Stimulated activated CD4-positive, alpha-beta T cell treated with anti-CD3 and anti-CD28 coated beads, Interleukin-1b, Interleukin-23, amount 100 ng/mL, for 24 hours (primary cell): ENCODE measurements around the gene SLC25A29.

Experiments
- DNase-seq, 4 experiments: peaks; one replicate each; pipeline ENCODE4 v3.0.0-alpha.2; 2020; ENCODE audit warnings: low read depth in 4 of 4, low spot score in 1 of 4

The SLC25A29 gene

DNA sequence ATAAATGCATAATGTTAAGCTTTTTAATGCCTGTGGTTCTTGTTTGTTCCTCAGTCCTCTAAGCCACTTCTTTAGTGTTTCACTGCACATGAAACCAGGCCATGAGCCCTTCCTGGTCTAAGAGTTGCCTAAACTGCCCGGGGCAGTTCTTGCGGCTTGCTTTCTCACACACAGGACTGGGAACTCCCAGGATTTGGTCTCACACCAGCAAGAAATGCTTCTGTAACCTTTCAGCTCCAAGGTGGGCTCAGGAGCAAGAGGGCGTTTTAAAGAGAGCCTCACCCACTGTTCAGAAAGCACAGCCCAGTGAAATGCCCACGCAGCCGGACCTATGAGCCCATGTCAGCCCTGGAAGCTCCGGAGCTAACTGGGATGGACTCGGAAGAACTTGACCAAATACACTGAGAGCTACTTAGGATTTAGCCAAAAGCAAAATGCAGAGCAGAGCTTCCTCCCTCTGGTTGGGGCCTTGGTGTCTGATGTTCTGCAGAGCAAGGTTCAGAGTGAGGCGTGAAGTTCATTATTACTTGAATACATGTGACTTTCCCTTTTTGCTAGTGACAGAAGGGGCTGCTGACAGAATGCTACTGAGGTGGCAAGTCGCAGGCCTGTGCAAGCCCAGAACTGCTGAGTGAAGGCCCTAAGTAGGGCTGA, 23.4 kb downstream of the SLC25A29 start:
- DNase-seq: no peak

DNA sequence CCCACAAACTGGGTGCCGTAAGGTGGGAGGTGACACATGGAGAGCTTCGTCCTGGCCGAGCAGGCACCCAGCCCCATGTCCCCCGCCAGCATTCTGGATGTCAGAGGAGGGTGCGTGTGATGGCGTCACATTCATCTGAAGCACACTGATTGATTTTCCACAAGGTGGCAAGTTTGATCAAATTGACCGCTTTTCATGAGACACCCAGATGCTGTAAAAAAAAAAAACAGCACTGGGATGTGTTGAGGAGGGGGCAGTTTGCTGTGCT, 24.2 kb downstream of the SLC25A29 start:
- no peak for DNase-seq

DNA sequence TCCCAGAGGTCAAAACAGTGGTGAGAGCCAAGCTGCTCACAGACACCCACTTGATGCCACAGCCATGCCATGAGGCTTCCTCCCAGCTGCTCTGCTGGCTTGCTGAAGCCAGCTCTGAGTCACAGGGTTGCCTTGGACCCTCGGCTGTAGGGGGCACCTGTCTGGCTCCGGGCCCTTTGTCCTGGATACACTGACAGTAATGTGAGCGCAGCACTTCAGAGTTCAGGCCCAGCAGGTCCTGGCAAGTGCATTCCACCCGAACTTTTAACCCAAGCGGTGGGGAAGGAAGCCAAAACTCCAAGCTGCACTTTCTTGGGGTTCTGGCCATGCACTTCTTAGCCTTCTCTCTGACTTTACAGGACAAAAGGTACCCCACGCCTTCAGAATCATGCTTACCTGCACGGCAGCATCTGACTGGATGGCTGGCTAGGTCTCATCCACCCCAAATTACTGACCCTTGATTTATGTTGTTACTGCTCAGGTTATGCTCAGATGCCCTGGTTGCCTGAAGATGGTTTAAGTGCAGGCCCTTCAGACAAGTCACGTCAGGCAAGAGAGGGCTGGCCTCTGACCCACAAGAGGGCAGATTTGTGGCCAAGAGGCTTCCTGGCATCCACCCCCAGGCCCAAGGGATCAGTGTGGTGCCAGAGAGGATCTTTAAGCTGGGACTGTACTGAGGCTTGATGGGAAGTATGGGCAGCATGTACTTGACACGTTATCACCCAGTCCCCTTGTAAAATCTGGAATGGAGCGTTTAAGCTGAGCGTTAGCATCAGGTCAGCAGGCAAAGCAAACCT, 24.8 kb downstream of the SLC25A29 start:
- no peak for DNase-seq

DNA sequence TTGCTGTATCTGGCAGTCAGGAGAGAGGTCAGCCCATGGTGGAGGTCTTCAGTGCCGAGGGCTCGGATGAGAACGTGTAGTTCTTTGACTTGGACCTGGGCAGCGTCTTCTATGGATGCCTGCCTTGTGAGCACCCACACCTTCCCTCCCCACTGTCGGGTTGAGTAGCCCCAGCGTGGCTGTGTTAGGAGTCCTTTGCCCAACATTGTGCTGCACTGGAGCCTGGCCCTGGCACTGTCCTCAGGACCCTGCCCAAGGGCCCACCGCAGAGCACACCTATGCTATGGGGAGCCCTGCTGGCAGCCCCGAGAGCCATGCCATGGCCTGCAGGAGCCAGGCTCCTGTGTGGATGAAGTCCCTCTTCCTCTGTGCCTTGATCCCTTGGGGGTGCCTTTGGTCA, 26.7 kb downstream of the SLC25A29 start:
- no peak for DNase-seq

DNA sequence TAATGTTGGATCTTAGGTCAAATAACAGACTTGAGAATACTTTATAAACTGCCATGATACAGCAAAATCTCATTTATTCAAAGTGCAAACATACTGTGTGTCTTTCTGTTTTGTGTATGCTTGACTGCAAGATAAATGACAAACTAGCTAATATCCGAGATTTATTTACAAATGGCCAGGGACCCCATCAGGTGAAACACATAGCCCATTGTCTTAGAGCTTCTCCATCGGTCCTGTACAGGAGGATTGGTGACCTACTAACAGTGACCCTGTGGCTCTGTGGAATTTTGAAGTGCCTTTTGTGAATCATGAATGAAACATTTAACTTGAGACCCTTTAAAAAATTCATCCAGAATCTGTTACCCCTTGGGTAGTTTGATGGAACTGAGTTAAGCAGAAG, 27.1 kb downstream of the SLC25A29 start:
- no peak for DNase-seq

DNA sequence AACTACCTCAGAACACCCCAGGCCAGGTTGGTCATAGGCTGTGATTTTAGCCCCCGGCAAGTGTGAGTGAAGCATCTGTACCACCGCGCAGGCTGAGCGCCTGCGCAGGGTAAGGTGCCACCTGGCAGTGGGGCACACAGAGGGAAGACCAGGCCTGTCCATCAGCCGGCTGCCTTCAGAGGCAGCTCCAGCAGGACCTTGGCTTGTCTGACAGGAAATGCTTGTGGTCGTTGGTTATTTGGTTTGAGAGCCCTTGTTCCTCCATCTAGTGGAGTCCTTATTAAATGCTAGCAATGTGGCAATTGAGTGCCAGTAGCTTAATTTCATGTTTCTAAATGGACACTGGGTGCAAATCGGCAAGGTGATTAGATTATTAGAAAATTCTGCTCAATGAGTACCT, 27.5 kb downstream of the SLC25A29 start:
- DNase-seq: no peak

DNA sequence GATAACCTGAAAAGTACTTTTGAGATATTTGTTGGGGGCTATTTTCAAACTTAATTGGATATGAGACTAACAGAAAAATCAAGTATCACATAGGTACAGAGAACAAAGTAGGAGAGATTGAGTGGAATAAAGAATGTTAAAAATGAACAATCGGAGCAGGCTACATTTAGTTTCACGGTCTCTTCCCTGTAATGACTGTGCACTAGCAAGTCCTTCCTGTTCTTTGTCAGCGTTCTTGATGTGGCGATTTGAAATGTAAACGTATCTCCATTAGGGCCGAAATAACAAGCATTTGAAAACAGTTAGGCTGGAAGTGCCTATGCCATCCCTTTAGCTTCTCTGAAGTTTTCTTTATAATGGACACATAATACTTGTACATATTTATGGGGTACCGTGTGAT, 31.0 kb downstream of the SLC25A29 start:
- DNase-seq: no peak

DNA sequence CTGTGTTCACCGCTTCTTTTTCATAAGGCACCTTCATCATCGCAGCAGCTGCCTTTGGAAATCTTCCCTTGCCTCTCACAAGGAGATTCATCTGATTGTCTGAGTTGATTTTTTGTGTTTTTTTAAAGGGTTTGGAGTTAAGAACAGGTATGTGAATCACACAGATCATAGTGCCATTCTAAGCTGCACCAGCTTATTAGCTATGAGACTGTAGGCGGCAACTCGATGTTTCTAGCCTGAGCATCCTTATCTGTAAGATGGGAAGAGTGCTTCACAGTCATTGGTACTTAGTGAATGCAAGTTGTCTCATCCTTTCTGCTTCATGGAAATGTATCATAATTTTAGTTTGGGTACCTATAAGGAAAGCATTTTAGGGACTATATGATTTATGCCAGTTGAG, 32.0 kb downstream of the SLC25A29 start:
- DNase-seq: no peak

DNA sequence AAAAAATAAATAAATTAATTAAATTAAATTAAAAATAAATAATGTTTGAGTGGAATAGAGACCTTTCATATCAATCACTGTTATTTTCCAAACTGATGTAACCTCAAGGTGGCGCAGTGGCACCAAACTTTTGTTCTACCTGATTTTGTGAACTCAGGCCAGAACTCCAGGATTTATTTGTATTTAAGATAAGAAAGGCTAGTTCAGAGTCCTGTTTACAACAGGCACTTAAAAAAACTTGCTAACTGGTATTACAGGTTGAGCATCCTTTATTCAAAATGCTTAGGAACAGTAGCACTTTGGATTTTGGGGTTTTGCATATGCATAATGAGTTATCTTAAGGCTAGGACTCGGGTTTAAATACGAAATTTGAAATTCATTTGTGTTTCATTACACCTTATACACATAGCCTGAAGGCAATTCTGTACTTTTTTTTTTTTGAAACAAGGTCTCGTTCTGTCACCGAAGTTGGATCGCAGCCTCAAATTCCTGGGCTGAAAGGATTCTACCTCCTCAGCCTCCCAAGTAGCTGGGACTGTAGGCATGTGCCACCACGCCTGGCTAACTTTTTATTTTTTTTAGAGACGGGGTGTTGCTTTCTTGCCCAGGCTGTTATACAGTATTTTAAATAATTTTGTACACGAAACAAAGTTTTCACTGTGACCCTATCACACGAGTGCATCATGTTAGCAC, 34.9 kb downstream of the SLC25A29 start:
- no peak for DNase-seq

DNA sequence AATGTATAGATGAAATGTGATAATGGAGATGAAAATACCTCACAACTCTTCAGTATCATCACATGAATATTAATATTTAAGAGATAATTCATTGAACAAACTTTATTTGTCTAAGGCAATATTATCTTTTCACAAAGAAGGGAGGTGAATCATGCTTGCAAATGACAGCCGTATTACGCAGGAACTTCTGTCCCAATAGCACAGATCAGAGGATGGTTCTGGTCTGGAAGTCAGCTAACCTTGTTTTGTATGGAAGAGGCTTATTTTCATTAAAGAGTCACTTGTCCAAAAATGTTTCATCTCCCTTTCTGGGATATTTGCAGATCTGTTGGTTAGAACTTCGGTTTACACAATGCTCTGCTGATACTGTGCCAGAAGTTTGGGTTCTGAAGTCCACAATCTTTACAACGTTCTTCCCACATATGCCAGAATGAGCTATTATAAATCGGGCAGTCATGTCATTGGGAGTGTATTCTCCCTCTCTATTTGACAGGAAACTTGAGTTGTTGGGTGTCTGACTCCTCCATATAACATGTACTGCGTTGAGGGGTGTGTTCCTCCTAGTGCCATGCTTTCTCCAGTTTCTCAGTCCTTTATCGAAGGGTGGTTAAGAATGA, 37.5 kb downstream of the SLC25A29 start:
- DNase-seq: no peak

DNA sequence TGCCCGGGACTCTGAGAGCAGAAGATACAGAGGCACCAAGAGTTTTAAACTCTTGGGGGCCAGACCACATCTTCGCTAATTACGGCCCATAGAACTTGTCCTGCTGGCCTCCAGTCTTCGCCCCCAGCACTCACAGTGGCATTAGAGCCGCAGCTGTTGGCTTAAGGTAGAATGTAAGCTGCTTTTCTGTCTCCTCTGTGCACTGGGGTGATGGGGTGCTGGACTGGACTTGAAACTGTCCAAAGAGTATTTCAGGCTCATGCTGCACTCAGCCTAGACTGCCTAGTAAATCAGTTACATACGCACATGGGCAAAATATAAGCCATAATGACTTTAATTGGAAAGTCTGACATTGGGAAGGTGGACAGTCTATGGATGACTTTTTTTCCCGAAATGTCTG, 38.3 kb downstream of the SLC25A29 start:
- DNase-seq: no peak

DNA sequence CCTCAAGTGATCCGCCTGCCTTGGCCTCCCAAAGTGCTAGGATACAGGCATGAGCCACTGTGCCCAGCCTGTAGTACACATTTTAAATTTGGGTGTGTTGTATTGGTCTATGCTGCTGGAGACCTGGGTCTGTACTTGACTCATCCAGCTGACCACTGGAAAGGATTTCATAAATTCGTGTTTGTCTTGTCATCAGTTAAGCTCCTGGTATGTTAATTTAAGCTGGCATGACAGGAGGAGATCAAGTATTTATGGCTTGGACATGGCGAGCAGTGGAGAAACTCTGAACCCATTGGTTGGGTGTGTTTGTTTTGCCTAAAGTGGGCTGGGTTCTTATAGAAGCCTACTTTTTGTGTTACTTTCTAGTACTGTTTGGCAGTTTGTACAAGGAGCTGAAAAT, 43.1 kb downstream of the SLC25A29 start:
- DNase-seq: no peak

DNA sequence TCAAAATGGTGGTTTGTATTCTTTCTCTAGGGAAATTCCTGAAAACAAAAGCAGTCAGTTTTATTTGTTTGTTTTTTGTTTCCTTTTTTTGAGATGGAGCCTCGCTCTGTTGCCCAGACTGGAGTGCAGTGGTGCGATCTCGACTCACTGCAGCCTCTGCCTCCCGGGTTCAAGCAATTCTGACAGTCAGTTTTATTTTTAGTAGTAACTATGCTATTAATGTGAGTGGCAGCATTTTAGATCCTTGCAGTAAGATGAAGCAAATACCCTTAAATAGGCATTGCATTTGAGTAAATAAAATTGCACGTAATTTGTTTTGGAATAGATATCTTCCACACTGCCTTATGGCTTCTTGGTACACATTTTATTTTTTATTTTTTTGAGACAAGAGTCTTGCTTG, 43.7 kb downstream of the SLC25A29 start:
- no peak for DNase-seq

DNA sequence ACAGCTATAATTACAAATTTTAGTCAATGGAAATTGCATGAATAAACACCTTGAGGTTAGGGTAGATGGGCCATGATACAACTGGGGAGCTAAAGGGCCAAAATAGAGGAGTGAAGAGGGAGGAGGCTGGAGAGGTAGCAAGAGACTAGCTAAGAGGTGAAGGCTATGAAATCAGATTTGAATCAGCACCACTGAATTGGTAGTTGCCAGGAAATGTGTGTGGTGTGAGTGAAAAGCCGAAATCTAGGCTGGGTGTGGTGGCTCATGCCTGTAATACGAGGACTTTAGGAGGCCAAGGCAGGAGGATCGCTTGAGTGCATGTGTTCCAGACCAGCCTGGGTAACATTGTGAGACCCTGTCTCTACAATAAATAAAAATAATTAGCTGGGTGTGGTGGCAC, 44.6 kb downstream of the SLC25A29 start:
- no peak for DNase-seq

DNA sequence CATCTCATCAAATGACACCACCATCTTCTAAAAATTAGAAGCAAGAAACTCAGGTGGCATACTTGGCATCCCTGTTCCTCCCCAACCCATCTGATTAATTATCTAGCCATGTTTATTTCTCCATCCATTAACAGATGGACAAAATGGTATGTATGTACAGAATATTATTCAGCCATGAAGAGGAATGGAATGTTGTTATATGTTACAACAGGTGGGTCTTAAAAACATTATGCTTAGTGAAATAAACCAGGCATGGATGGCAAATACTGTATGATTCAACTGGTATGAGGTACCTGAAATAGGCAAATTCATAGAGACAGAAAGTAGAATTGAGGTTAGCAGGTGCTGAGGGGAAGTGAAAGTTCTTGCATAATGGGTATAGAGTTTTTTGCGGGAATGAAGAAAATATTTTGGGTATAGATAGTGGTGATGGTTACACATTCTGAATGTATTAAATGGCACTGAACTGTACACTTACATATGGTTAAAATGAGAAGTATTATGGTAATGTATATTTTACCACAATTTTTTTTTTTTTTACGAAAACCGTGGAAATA, 49.8 kb downstream of the SLC25A29 start:
- DNase-seq: no peak

DNA sequence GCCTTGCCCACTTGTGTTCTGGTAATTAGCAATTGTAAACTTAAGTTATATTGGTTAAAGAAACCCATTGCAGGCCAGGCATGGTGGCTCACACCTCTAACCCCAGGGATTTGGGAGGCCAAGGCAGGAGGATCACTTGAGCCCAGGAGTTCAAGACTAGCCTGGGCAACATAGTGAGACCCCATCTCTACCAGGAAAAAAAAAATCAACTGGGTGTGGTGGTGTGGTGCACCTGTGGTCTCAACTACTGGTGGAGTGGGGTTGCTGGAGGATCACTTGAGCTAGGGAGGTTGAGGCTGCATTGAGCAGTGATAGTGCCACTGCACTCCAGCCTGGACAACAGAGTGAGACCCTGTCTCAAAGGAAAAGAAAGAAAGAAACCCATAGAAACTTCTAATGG, 53.6 kb downstream of the SLC25A29 start:
- no peak for DNase-seq

DNA sequence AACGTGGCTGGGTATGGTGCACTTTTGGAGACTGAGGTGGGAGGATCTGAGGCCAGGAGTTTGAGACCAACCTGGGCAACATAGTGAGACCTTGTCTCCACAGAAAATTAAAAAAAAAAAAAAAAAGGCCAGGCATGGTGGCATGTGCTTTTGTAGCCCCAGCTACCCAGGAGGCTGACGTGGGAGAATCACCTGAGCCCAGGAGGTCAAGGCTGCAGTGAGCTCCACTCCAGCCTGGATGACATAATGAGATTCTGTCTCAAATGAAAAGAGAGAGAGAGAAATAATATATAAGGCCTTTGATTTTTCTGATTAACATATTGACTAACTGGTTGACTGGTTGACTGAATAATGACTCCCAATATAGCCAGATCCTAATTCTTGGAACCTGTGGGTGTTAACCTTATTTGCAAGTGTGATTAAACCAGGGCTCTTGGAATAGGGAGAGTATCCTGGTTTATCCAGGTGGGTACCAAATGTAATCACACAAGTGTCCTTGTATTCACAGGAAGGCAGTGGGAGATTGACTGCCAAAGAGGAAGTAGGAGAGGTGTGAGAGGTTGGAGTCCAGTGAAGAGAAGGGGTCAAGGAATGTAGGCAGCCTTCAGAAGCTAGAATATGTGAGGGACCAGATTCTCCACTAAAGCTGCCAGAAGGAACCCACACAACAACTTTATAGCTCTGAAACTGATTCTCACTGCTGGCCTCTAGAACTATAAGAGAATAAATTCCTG, 55.3 kb downstream of the SLC25A29 start:
- DNase-seq: no peak

DNA sequence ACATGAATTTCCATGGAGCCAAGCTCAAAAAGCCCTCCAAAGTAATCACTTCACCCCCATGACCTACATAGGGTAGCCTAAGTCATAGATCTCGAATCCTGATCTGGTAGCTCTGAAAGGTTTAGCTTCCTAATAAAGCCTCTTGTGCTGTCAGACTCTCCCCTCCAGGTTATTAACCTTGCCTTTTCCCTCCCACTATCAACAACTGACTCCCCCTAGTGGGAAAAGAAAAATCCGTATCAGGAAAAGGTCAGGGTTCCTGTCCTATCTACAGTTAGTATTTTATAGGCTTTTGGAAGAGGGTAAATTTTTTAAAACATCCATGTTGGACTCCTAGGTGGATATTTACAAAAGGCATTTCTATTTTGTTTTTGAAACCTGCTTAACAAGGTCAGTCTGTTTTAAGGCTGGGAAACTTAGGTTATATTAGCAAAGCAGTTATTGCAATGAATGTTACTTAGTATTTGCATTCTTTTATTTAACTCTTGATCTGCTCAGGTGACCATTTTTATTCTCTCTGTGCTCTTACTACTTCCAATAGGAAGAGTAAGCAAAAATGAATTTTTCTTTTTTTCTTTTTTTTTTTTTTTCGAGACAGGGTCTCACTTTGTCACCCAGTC, 59.3 kb downstream of the SLC25A29 start:
- no peak for DNase-seq

DNA sequence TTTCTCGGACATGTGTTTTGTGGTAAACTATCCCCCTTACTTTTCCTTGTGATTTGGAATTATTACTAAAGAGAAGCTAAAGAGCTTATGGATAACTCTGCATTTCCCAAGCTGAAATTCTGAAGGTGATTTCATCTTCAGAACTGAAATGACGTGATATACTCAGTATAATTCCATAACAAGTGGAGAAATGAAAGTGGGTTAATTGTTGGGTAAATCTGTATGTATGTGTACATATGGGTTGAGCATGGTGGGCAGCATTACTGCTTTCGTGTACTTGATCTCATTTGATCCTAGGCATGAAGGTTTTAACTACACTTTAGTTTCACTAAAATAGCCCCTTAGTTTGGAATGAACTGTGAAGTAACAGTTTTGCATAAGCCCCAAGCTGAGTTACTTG, 63.2 kb downstream of the SLC25A29 start:
- DNase-seq: no peak

DNA sequence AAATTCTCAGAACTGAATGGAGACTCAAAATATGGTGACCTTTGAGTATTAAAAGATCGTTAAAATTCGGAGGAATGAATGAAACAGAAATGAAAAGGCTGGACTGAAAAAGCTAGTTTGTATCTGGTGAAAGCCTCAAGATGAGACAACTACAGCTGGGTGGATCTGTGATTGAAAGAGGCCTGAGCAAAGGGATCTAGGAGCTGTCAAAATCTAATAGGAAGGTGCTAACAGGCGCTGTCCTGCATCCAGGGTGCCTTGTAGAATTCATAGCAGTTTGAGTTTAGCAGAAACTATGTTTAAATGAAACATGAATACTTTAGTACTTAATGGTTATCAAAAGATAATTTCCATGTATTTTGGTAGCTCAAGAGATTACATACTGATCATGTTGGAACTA, 65.0 kb downstream of the SLC25A29 start:
- DNase-seq: no peak
